DMS 273 treated with DMSO at 0.1 percent for 48 hours (cell line): ENCODE results near the gene CDK5RAP1.

ENCODE experiments used
- DNase-seq: peaks from one replicate; lab custom pipeline; 2025; lab: John Stamatoyannopoulos, UW

The CDK5RAP1 gene

GRCh38 chr20:33386673-33387072, 14.6 kb downstream of the CDK5RAP1 start:
- DNase-seq: no peak

GRCh38 chr20:33377366-33377765, 24.0 kb downstream of the CDK5RAP1 start:
- no peak for DNase-seq

GRCh38 chr20:33373735-33374605, 27.3 kb downstream of the CDK5RAP1 start:
- DNase-seq: no peak

- DNase-seq: no peak
Observed at GRCh38 chr20:33372993-33373441, 28.3 kb downstream of the CDK5RAP1 start.

- no peak for DNase-seq
Observed at GRCh38 chr20:33370291-33370690, 31.0 kb downstream of the CDK5RAP1 start.

GRCh38 chr20:33362898-33363297, 38.4 kb downstream of the CDK5RAP1 start:
- DNase-seq: no peak

- DNase-seq: no peak
Observed at GRCh38 chr20:33359399-33360261, 41.7 kb downstream of the CDK5RAP1 start.

GRCh38 chr20:33353013-33353402, 48.3 kb downstream of the CDK5RAP1 start:
- no peak for DNase-seq

- DNase-seq: no peak
Observed at GRCh38 chr20:33352258-33353012, 48.9 kb downstream of the CDK5RAP1 start.

GRCh38 chr20:33351696-33352095, 49.6 kb downstream of the CDK5RAP1 start:
- DNase-seq: no peak

GRCh38 chr20:33349493-33349892, 51.8 kb downstream of the CDK5RAP1 start:
- DNase-seq: no peak

- no peak for DNase-seq
Observed at GRCh38 chr20:33348136-33348937, 53.0 kb downstream of the CDK5RAP1 start.

GRCh38 chr20:33345342-33345741, 56.0 kb downstream of the CDK5RAP1 start:
- DNase-seq: no peak

GRCh38 chr20:33343521-33343920, 57.8 kb downstream of the CDK5RAP1 start:
- DNase-seq: no peak

- no peak for DNase-seq
Observed at GRCh38 chr20:33339515-33340058, 61.7 kb downstream of the CDK5RAP1 start.

GRCh38 chr20:33338467-33339258, 62.7 kb downstream of the CDK5RAP1 start:
- DNase-seq: no peak

- DNase-seq: no peak
Observed at GRCh38 chr20:33337531-33338165, 63.7 kb downstream of the CDK5RAP1 start.

- DNase-seq: no peak
Observed at GRCh38 chr20:33337119-33337518, 64.2 kb downstream of the CDK5RAP1 start.

GRCh38 chr20:33336375-33336774, 64.9 kb downstream of the CDK5RAP1 start:
- DNase-seq: no peak

- no peak for DNase-seq
Observed at GRCh38 chr20:33334111-33334510, 67.2 kb downstream of the CDK5RAP1 start.
